SK-N-SH (cell line): ENCODE measurements around the gene ZNF683. TPM values are rescaled to one million over a fixed set of nuclear protein-coding genes. Genes with fewer than 3 reads are reported as not detected.
A peak's percentile ranks its signal among the peaks of the same experiment; 100 is the strongest.

ENCODE experiments used
- CTCF ChIA-PET: fragments of 300-600, 350-600 bp; formaldehyde crosslinking; extraction: SDS; loops from one replicate; lab custom pipeline; 2021; lab: Yijun Ruan, JAX
- POLR2A ChIA-PET: fragments of 350-600 bp; sonication (Branson Sonifier 250); formaldehyde crosslinking; extraction: SDS; loops from one replicate; lab custom pipeline; 2020; ENCODE audit warnings: antibody characterized with exemption, inconsistent platforms; lab: Yijun Ruan, JAX
- DNase-seq: peaks from one replicate; pipeline ENCODE4 v3.0.0; 2012
- H2AFZ ChIP-seq: fragments of 200-600 bp; sonication (generic); 2 replicates; pipeline ENCODE4 v1.8.1; 2016; ENCODE audit warnings: antibody characterized with exemption, mild to moderate bottlenecking, low read depth
- H3F3A ChIP-seq: fragments of 200-600 bp; sonication (generic); replicated peaks from 2 replicates; pipeline ENCODE3; 2016; ENCODE audit warnings: antibody characterized with exemption, mild to moderate bottlenecking; ENCODE audit not compliant: insufficient read depth
- H3K27ac ChIP-seq, 2 experiments: fragments of 200-500 bp in 1 of 2; fragments of 200-600 bp in 1 of 2; sonication (Bioruptor generic) in 1 of 2; sonication (generic), shearing (Covaris generic) in 1 of 2; 2 replicates each; pipeline versions ENCODE4 v1.5.1 to v1.6.1; 2014 to 2016; ENCODE audit warnings: low read depth in 2 of 2, inconsistent platforms in 1 of 2, low read length in 1 of 2, mild to moderate bottlenecking in 1 of 2, mixed read lengths in 1 of 2
- H3K27me3 ChIP-seq: fragments of 200-600 bp; sonication (generic), shearing (Covaris generic); 2 replicates; pipeline ENCODE4 v1.6.1; 2016; ENCODE audit warnings: mixed run types; ENCODE audit not compliant: insufficient read depth
- H3K36me3 ChIP-seq, 2 experiments: fragments of 200-500 bp in 1 of 2; fragments of 200-600 bp in 1 of 2; sonication (Bioruptor generic) in 1 of 2; sonication (generic) in 1 of 2; replicated peaks in 1 of 2; 2 replicates each; pipeline versions ENCODE3 to v1.5.1; 2014 to 2016; ENCODE audit warnings: low read length in 1 of 2, mild to moderate bottlenecking in 1 of 2; ENCODE audit not compliant: insufficient read depth in 2 of 2, control insufficient read depth in 1 of 2
- H3K4me1 ChIP-seq, 2 experiments: fragments of 200-500 bp in 1 of 2; fragments of 200-600 bp in 1 of 2; sonication (Bioruptor generic) in 1 of 2; sonication (generic), shearing (Covaris generic) in 1 of 2; 2 replicates each; pipeline versions ENCODE4 v1.5.1 to v1.6.1; 2014 to 2016; ENCODE audit warnings: low read depth in 1 of 2, low read length in 1 of 2, mixed run types in 1 of 2; ENCODE audit not compliant: insufficient read depth in 2 of 2, control insufficient read depth in 1 of 2
- H3K4me2 ChIP-seq: fragments of 200-600 bp; sonication (generic), shearing (Covaris generic); 2 replicates; pipeline ENCODE4 v1.6.1; 2017; ENCODE audit warnings: mixed run types
- H3K4me3 ChIP-seq, 2 experiments: fragments of 200-500 bp in 1 of 2; fragments of 200-600 bp in 1 of 2; sonication (Bioruptor generic) in 1 of 2; sonication (generic), shearing (Covaris generic) in 1 of 2; 2 replicates each; pipeline versions ENCODE4 v1.5.1 to v1.8.1; 2014 to 2016; ENCODE audit warnings: low read depth in 2 of 2, inconsistent platforms in 1 of 2, low read length in 1 of 2, mild to moderate bottlenecking in 1 of 2, mixed read lengths in 1 of 2, moderate library complexity in 1 of 2
- H3K79me2 ChIP-seq: fragments of 200-600 bp; sonication (generic); 2 replicates; pipeline ENCODE4 v1.8.1; 2017; ENCODE audit warnings: mild to moderate bottlenecking; ENCODE audit not compliant: insufficient read depth
- H3K9ac ChIP-seq: fragments of 200-600 bp; sonication (generic); 2 replicates; pipeline ENCODE4 v1.6.1; 2017; ENCODE audit warnings: mixed run types
- H3K9me2 ChIP-seq: fragments of 200-600 bp; sonication (generic); 2 replicates; pipeline ENCODE4 v1.6.1; 2017; ENCODE audit warnings: mixed run types
- H3K9me3 ChIP-seq: fragments of 200-600 bp; sonication (generic); 2 replicates; pipeline ENCODE4 v1.6.1; 2017; ENCODE audit warnings: mixed run types, mild to moderate bottlenecking, moderate library complexity
- H4K20me1 ChIP-seq: fragments of 200-600 bp; sonication (generic); 2 replicates; pipeline ENCODE4 v1.6.1; 2017; ENCODE audit warnings: mild to moderate bottlenecking, mixed run types; ENCODE audit not compliant: insufficient read depth
- CTCF ChIP-seq: fragments of 200-600 bp; sonication (generic); IDR thresholded peaks from 2 replicates; pipeline ENCODE4 v1.6.1; 2017; ENCODE audit warnings: antibody characterized with exemption, mild to moderate bottlenecking, moderate library complexity
- GABPA ChIP-seq: IDR thresholded peaks from 2 replicates; pipeline ENCODE4 v1.4.0; 2012; ENCODE audit warnings: low read depth, mild to moderate bottlenecking
- GATA2 ChIP-seq: sonication (generic); formaldehyde crosslinking; IDR thresholded peaks from 2 replicates; pipeline ENCODE4 v1.5.0; 2020; ENCODE audit warnings: mild to moderate bottlenecking, missing genetic modification reagents
- JUND ChIP-seq: IDR thresholded peaks from 2 replicates; pipeline ENCODE4 v1.4.0; 2012
- NRF1 ChIP-seq: IDR thresholded peaks from 2 replicates; pipeline ENCODE4 v1.6.1; 2012; ENCODE audit warnings: low read depth, mild to moderate bottlenecking, low read length
- PBX3 ChIP-seq: IDR thresholded peaks from 2 replicates; pipeline ENCODE4; 2012
- POLR2AphosphoS5 ChIP-seq: IDR thresholded peaks from 2 replicates; pipeline ENCODE4 v1.6.1; 2012; ENCODE audit warnings: low read depth, low read length
- RAD21 ChIP-seq: IDR thresholded peaks from 2 replicates; pipeline ENCODE4 v1.6.1; 2012; ENCODE audit warnings: mild to moderate bottlenecking, low read length
- SIN3A ChIP-seq: IDR thresholded peaks from 2 replicates; pipeline ENCODE4 v1.6.1; 2012; ENCODE audit warnings: low read depth, mild to moderate bottlenecking, low read length, moderate library complexity, borderline replicate concordance
- SMC3 ChIP-seq: IDR thresholded peaks from 2 replicates; pipeline ENCODE4 v1.6.1; 2012; ENCODE audit warnings: low read depth, low read length, improper control_type of control experiment
- TEAD4 ChIP-seq: IDR thresholded peaks from 2 replicates; pipeline ENCODE4 v1.4.0; 2012; ENCODE audit warnings: mild to moderate bottlenecking, borderline replicate concordance; ENCODE audit not compliant: insufficient read depth
- USF2 ChIP-seq: fragments of 150-350 bp; IDR thresholded peaks from 2 replicates; pipeline ENCODE4 v1.6.1; 2017; ENCODE audit warnings: antibody characterized with exemption, low read length, low read depth, borderline replicate concordance
- WGBS: methylation state at CpG from one replicate; pipeline ENCODE4 v1.1.6; 2017; ENCODE audit warnings: low lambda C conversion rate; 5-methylcytosine and 5-hydroxymethylcytosine counted together
- polyA plus RNA-seq, 3 experiments: library from polyadenylated mRNA; depleted of rRNA; stranded (reverse); fragments of >200 nt; gene quantifications; 2 replicates each; pipeline ENCODE4 v1.2.3, GENCODE V29; 2012

The ZNF683 gene
- polyA plus RNA-seq, 1 of the 3 experiments (the other 2 are of a cell fraction): not detected

GRCh38 chr1:26363549-26364448 lies 8.8 kb downstream of the ZNF683 start:
- peaks cover 0 to 9% of the 10 kb centered on the region in 2 experiments; a peak in 2 of 4 replicates for H3K4me1 ChIP-seq
- no peaks in the 10 kb centered on the region for H3K36me3 ChIP-seq
- no peak overlapping the region for H3K9ac ChIP-seq
- H3K4me2 ChIP-seq: no peak overlapping the region
- ChIA-PET POLR2A (interaction anchor here (0.7 kb wide), 1 partner anchor 79 kb away, joined by 5 read pairs; no protein-coding TSS in a partner anchor), CTCF (interaction anchor here (0.6 to 6.7 kb wide), 49 partner anchors 13 to 297 kb away, joined by 3 to 99 read pairs (median 4); partner anchors contain the start of genes CEP85, CRYBG2, DHDDS and SH3BGRL3)
- no peaks in the 10 kb centered on the region for H3K79me2 ChIP-seq
- WGBS: 29% methylated on average over 25 of the region's 26 CpGs
- peaks cover 21% of the 10 kb centered on the region; the same call in 1 of the 2 replicates for H3K27me3 ChIP-seq
- H3K27ac ChIP-seq: no peak overlapping the region
- TF ChIP-seq PBX3: no peak
- TF ChIP-seq SMC3: peak; percentile 75
- peak; percentile 75 for TF ChIP-seq RAD21
- TF ChIP-seq NRF1: 0 out of 2 replicates have a peak, but pooled peaks have one; percentile 6
- TF ChIP-seq CTCF: peak; percentile 93
- TF ChIP-seq GABPA: no peak
- no peaks in the 10 kb centered on the region for H3K9me3 ChIP-seq
- no peak overlapping the region; a peak in 1 of 4 replicates for H3K4me3 ChIP-seq
- no peak overlapping the region; the same call in 1 of the 2 replicates for H2AFZ ChIP-seq
- peak; percentile 86 for DNase-seq
- H3K9me2 ChIP-seq: no peaks in the 10 kb centered on the region
- H4K20me1 ChIP-seq: no peaks in the 10 kb centered on the region
- no peaks in the 10 kb centered on the region for H3F3A ChIP-seq

GRCh38 chr1:26362331-26362730 lies 10.2 kb downstream of the ZNF683 start:
- ChIA-PET CTCF (interaction anchor here (0.6 to 6.7 kb wide), 15 partner anchors 9 to 128 kb away, joined by 3 to 99 read pairs (median 6); partner anchors contain the start of genes CEP85, CRYBG2 and SH3BGRL3), POLR2A (no interaction called here)
- TF ChIP-seq USF2 (no peak), JUND (no peak), TEAD4 (no peak), SIN3A (no peak), GATA2 (CRISPR knock-in tag) (no peak), POLR2AphosphoS5 (no peak)
- no peaks in the 10 kb centered on the region for H3F3A ChIP-seq
- no peak overlapping the region for H3K4me2 ChIP-seq
- no peak overlapping the region for H3K9ac ChIP-seq
- no peak for DNase-seq
- no peaks in the 10 kb centered on the region for H3K9me3 ChIP-seq
- H2AFZ ChIP-seq: no peak overlapping the region
- no peaks in the 10 kb centered on the region for H3K9me2 ChIP-seq
- no peaks in the 10 kb centered on the region for H4K20me1 ChIP-seq
- WGBS: 65% methylated on average over 3 of the region's 3 CpGs
- H3K36me3 ChIP-seq: no peaks in the 10 kb centered on the region
- no peaks in the 10 kb centered on the region for H3K79me2 ChIP-seq
- peaks cover 25% of the 10 kb centered on the region; the same call in 1 of the 2 replicates for H3K27me3 ChIP-seq
- H3K27ac ChIP-seq: no peak overlapping the region
- no peak overlapping the region for H3K4me3 ChIP-seq
- peaks cover 0 to 9% of the 10 kb centered on the region in 2 experiments; a peak in 2 of 4 replicates for H3K4me1 ChIP-seq
